ENCODE data around the gene FOXD2. TPM values are rescaled to one million over a fixed set of nuclear protein-coding genes. Genes with fewer than 3 reads are reported as not detected.
"Not testable (repeated sequence)": the region's sequence is repeated elsewhere in the genome, so short reads cannot be mapped to it uniquely, and the experiment has no call there.

Gene FOXD2
- total RNA-seq, 1 experiment from 2014 or later, result 0.07 TPM

DNA sequence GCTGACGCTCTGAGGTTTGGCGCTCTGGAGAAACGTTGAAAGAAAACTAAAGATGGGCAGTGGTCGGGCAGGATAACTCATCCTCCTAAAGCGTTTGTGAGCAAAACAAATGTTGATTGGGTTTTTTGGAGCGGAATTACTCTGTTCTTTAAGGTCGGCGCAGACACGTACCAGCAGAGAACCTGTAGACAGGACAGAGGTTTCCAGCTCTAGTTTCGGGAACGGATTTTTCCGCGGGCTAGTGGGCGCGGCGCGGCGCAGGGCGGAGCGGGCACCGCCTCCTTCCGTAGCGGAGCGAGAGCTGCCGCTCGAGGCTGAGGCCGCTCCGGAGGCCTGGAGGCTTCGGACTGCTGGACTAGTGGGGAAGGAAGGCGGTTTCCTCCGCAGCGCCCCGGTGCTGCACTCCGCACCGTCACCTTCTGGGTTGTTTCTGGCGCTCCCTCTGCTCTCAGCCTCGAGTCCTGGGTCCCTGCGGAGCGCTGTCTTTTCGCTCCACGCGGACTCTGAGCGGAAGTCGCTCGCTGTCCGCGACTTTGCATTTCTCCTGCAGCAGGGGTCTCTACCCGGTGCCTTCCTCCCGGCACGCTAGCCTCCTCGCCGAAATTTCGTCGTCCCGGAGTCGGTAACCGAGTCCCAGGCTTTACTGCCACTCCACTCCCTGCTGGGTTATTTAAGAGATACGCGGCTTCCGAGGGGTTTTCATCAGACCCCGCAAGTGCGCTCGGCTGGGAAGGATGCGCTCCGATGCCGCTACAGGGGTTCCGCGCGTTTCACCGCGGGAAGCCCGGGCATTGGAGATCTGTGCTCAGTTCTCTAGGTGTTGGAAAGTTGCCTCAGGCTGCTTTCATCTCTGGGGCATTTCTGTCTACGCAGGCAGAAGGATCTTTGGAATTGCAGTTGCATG is 7.0 kb downstream of the FOXD2 start:
- peaks cover 20% of the 10 kb centered on the region for H3K4me1 ChIP-seq (ENCODE audit: low read length)
- H3K36me3 ChIP-seq (ENCODE audit: insufficient read depth, low read length), result no peaks in the 10 kb centered on the region
- H3K79me2 ChIP-seq (ENCODE audit: low read length), result no peaks in the 10 kb centered on the region
- H2AFZ ChIP-seq (ENCODE audit: low read length), result peak overlapping the region; percentile 73; the same call in 1 of the 2 replicates
- peak overlapping the region; percentile 62 for H3K4me3 ChIP-seq (ENCODE audit: low read length)
- H3K27me3 ChIP-seq (ENCODE audit: low read length), result no peaks in the 10 kb centered on the region
- no peaks in the 10 kb centered on the region for H3K9me2 ChIP-seq (replicated peaks; ENCODE audit: insufficient read depth, low read length)
- no peak overlapping the region for H3K27ac ChIP-seq (ENCODE audit: low read length)
- peak overlapping the region; percentile 56 for H3K9ac ChIP-seq (ENCODE audit: low read length)
- 0 out of 2 replicates have a peak, but pooled peaks cover 7% of the 10 kb centered on the region for H4K20me1 ChIP-seq (ENCODE audit: insufficient read depth, low read depth, low read length)
- H3K9me3 ChIP-seq (ENCODE audit: low read length), result no peaks in the 10 kb centered on the region
- peak overlapping the region; percentile 80 for H3K4me2 ChIP-seq (ENCODE audit: low read depth, low read length, poor library complexity, severe bottlenecking)
- DNase-seq, result peak; percentile 52

DNA sequence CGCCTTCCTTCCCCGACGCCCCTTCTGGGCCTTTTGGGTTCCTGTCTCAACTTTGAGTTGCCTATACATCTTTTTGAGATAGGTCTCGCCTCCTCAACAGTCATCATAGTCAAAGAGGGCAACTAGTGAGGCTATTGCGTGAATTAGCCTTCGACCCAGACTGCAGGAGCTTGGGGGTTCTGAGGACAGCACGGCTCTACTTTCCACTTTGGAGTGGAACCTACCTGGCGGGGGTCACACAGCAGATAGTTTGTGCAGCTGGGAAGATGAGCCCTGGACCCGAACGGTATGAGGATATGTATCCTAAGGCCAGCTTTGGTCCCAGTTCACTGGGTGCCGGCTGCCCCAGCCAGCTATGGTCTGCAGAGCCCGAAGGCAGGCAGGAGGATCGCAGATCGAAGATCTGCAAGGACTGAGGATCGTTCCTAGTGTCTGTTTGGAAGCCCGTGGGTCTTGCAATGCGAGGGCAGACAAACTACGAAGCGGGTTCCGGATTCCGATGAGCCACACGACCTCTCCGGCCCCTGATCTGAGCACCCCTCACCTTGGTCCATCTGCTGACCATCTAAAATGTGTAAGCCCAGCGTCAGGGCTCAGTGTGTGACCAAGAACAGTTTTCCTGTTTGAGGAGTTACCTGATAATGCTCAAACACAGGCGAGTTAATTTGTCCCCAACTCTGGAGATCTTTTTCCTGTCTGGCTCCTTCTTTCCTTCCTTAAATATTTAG is 8.1 kb downstream of the FOXD2 start:
- Histone ChIP-seq H3K4me3 (ENCODE audit: low read length) (no peak overlapping the region), H3K4me2 (ENCODE audit: low read depth, low read length, poor library complexity, severe bottlenecking) (no peak overlapping the region), H3K27me3 (ENCODE audit: low read length) (no peaks in the 10 kb centered on the region), H3K9ac (ENCODE audit: low read length) (no peak overlapping the region), H3K9me3 (ENCODE audit: low read length) (no peaks in the 10 kb centered on the region), H2AFZ (ENCODE audit: low read length) (no peak overlapping the region), H4K20me1 (ENCODE audit: insufficient read depth, low read depth, low read length) (0 out of 2 replicates have a peak, but pooled peaks cover 7% of the 10 kb centered on the region), H3K27ac (ENCODE audit: low read length) (no peak overlapping the region), H3K36me3 (ENCODE audit: insufficient read depth, low read length) (no peaks in the 10 kb centered on the region), H3K4me1 (ENCODE audit: low read length) (peaks cover 20% of the 10 kb centered on the region), H3K79me2 (ENCODE audit: low read length) (no peaks in the 10 kb centered on the region), H3K9me2 (replicated peaks; ENCODE audit: insufficient read depth, low read length) (no peaks in the 10 kb centered on the region)
- no peak for DNase-seq

DNA sequence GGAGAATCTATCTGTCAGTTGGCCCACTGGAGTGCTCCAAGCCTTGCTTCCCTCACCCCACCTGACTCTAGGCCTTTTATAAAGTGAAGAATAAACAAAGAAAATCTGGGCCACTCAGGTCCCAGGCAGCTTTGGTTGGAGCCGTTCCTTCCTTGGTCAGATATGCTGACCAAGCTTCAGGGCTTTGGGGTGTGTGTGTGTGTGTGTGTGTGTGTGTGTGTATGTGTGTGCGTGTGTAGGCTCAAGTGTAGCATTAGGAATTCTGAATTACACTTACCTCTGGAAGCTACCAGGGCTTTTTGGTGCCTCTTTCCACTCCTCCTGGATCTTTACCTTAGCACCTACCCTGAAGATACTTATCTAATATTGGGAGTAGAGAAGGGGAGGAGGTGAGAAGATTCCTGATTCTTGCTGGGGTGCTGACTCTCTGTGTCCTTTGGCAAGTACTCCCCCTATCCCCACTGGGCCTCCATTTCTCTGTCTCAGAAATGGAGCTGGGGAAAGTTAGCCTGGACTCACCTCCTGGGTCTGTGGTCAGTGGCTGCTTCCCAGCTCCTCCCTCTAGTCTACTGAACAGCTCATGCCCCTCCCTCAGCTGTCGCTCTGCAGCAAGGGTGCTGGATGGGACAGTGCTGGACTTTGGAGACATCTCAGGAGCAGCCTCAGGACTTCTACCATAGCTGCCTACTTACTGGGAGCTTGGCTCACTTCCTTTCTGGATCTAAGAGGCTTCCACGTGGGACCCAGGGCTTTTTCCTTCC is 10.8 kb downstream of the FOXD2 start:
- H4K20me1 ChIP-seq (ENCODE audit: insufficient read depth, low read depth, low read length), result 0 out of 2 replicates have a peak, but pooled peaks cover 3% of the 10 kb centered on the region
- H3K79me2 ChIP-seq (ENCODE audit: low read length), result no peaks in the 10 kb centered on the region
- no peak overlapping the region for H3K4me2 ChIP-seq (ENCODE audit: low read depth, low read length, poor library complexity, severe bottlenecking)
- no peak for DNase-seq
- H2AFZ ChIP-seq (ENCODE audit: low read length), result no peak overlapping the region
- H3K9me3 ChIP-seq (ENCODE audit: low read length), result no peaks in the 10 kb centered on the region
- no peak overlapping the region for H3K9ac ChIP-seq (ENCODE audit: low read length)
- H3K27me3 ChIP-seq (ENCODE audit: low read length), result no peaks in the 10 kb centered on the region
- H3K9me2 ChIP-seq (replicated peaks; ENCODE audit: insufficient read depth, low read length), result no peaks in the 10 kb centered on the region
- H3K4me1 ChIP-seq (ENCODE audit: low read length), result peaks cover 20% of the 10 kb centered on the region
- H3K27ac ChIP-seq (ENCODE audit: low read length), result no peak overlapping the region
- no peaks in the 10 kb centered on the region for H3K36me3 ChIP-seq (ENCODE audit: insufficient read depth, low read length)
- no peak overlapping the region for H3K4me3 ChIP-seq (ENCODE audit: low read length)

DNA sequence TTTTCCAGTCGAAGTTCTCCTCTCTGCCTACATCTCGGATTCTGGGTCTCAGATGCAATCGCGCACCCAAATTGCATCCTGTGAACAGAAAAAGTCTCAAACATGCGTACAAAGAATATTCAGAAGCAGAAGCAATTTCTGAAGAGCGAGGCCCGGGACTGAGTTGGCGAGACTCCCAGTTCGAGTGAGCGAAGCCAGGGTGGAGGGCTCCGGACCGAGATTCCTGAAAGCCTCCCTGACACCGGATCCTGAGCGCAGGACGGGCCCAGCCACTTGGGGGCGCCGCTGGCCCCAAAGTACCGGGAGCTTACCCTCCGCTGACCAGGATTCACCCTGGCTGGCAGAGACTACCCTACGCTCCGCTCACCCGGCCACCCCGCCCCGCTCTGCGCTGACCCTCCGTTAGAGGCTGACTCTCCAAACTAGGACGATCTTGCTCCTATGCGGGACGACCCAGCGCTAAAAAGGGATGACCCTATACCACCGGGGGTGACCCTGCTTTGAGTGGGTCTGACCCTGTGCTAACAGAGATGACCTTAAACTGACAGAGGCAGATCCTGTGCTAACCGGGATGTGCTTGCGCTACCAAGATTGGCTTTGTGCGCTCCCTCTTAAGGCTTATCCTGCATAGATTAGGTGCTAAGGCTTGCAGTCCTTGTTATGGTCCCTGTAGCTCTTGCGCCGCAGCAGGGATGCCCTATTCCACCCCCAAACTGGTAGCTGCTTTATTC is 12.1 kb downstream of the FOXD2 start:
- Histone ChIP-seq H3K4me2 (ENCODE audit: low read depth, low read length, poor library complexity, severe bottlenecking) (no peak overlapping the region), H3K27ac (ENCODE audit: low read length) (no peak overlapping the region)

DNA sequence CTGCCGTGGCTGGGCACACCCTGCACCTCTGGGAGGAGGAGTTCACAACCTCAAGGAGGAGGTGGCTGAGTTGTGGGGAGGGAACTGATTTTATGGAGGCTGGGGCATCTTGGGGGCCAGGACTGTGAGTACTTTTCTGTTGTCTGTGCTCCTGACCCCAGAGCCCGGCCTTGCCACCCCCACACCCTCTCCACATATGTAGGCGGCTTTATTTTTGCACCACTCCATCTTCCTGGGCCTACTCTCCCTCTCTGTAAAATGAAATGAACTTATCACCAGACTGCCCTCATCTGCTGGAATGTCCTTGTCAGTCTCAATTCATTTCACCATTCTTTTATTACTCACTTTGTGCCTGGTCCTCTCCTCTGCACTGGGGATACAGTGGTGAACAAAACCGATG is 12.8 kb downstream of the FOXD2 start:
- no peaks in the 10 kb centered on the region for H3K27me3 ChIP-seq (ENCODE audit: low read length)

More for the DNA sequence above, 12.1 kb downstream of the FOXD2 start:
- Histone ChIP-seq H3K4me1 (ENCODE audit: low read length) (peaks cover 13% of the 10 kb centered on the region), H4K20me1 (ENCODE audit: insufficient read depth, low read depth, low read length) (0 out of 2 replicates have a peak, but pooled peaks cover 3% of the 10 kb centered on the region), H3K9me2 (replicated peaks; ENCODE audit: insufficient read depth, low read length) (no peaks in the 10 kb centered on the region), H2AFZ (ENCODE audit: low read length) (no peak overlapping the region), H3K4me3 (ENCODE audit: low read length) (no peak overlapping the region), H3K79me2 (ENCODE audit: low read length) (no peaks in the 10 kb centered on the region), H3K36me3 (ENCODE audit: insufficient read depth, low read length) (no peaks in the 10 kb centered on the region), H3K9ac (ENCODE audit: low read length) (no peak overlapping the region), H3K27me3 (ENCODE audit: low read length) (no peaks in the 10 kb centered on the region), H3K9me3 (ENCODE audit: low read length) (no peaks in the 10 kb centered on the region)
- no peak for DNase-seq

DNA sequence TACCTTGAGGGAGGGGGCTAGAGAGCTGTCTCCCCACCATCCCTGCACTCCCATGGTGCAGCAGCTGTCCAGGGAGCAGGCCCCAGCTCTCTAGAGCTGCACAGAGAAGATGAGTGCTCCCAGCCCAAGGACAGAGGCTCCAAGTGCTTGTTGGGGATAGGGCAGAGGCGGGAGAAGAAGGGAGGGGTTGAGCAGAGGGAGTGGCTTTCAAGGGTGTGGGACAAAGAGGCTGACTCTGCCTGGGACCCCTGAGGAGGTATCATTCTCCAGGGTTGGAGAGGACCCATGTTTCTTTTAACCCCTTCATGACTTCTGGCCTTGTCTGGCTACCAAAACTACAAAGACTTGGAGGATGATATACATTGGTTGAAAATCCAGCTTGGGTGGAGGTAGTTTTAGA is 14.6 kb downstream of the FOXD2 start:
- no peaks in the 10 kb centered on the region for H3K27me3 ChIP-seq (ENCODE audit: low read length)
- no peak for DNase-seq

More for the DNA sequence above, 12.8 kb downstream of the FOXD2 start:
- Histone ChIP-seq H3K4me1 (ENCODE audit: low read length) (peaks cover 7% of the 10 kb centered on the region), H2AFZ (ENCODE audit: low read length) (no peak overlapping the region), H3K27ac (ENCODE audit: low read length) (no peak overlapping the region), H4K20me1 (ENCODE audit: insufficient read depth, low read depth, low read length) (0 out of 2 replicates have a peak, but pooled peaks cover 3% of the 10 kb centered on the region), H3K9me3 (ENCODE audit: low read length) (no peaks in the 10 kb centered on the region), H3K36me3 (ENCODE audit: insufficient read depth, low read length) (no peaks in the 10 kb centered on the region), H3K79me2 (ENCODE audit: low read length) (no peaks in the 10 kb centered on the region), H3K4me3 (ENCODE audit: low read length) (no peak overlapping the region), H3K9me2 (replicated peaks; ENCODE audit: insufficient read depth, low read length) (no peaks in the 10 kb centered on the region), H3K4me2 (ENCODE audit: low read depth, low read length, poor library complexity, severe bottlenecking) (no peak overlapping the region), H3K9ac (ENCODE audit: low read length) (no peak overlapping the region)
- DNase-seq, result no peak

DNA sequence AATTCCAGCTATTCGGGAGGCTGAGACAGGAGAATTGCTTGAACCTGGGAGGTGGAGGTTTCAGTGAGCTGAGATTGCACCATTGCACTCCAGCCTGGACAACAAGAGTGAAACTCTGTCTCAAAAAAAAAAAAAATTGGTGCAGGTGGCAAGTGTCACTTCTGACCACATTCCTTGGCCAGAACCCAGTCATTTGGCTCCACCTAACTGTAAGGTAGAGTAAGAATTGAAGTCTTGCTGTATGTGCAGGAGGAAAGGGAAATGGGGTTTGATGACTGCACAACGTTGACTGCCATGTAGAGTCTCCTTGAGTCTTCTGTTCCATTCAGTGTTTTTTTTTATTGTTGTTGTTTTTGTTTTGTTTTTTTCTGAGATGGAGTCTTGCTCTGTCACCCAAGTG is 16.1 kb downstream of the FOXD2 start:
- not testable (repeated sequence) for H2AFZ ChIP-seq (ENCODE audit: low read length); H3K27ac ChIP-seq (ENCODE audit: low read length); H3K36me3 ChIP-seq (ENCODE audit: insufficient read depth, low read length); H4K20me1 ChIP-seq (ENCODE audit: insufficient read depth, low read depth, low read length); H3K27me3 ChIP-seq (ENCODE audit: low read length); H3K79me2 ChIP-seq (ENCODE audit: low read length); H3K4me2 ChIP-seq (ENCODE audit: low read depth, low read length, poor library complexity, severe bottlenecking); H3K9me2 ChIP-seq (replicated peaks; ENCODE audit: insufficient read depth, low read length); H3K4me1 ChIP-seq (ENCODE audit: low read length); DNase-seq; H3K9ac ChIP-seq (ENCODE audit: low read length); H3K9me3 ChIP-seq (ENCODE audit: low read length); H3K4me3 ChIP-seq (ENCODE audit: low read length)

More for the DNA sequence above, 14.6 kb downstream of the FOXD2 start:
- no peak overlapping the region for H3K4me3 ChIP-seq (ENCODE audit: low read length)
- H3K36me3 ChIP-seq (ENCODE audit: insufficient read depth, low read length), result no peaks in the 10 kb centered on the region
- no peaks in the 10 kb centered on the region for H3K9me3 ChIP-seq (ENCODE audit: low read length)
- H3K4me1 ChIP-seq (ENCODE audit: low read length), result peaks cover 7% of the 10 kb centered on the region
- 0 out of 2 replicates have a peak, but pooled peaks cover 3% of the 10 kb centered on the region for H4K20me1 ChIP-seq (ENCODE audit: insufficient read depth, low read depth, low read length)
- H3K9me2 ChIP-seq (replicated peaks; ENCODE audit: insufficient read depth, low read length), result no peaks in the 10 kb centered on the region
- no peak overlapping the region for H3K9ac ChIP-seq (ENCODE audit: low read length)
- no peak overlapping the region for H3K4me2 ChIP-seq (ENCODE audit: low read depth, low read length, poor library complexity, severe bottlenecking)
- no peak overlapping the region for H3K27ac ChIP-seq (ENCODE audit: low read length)
- H3K79me2 ChIP-seq (ENCODE audit: low read length), result no peaks in the 10 kb centered on the region
- H2AFZ ChIP-seq (ENCODE audit: low read length), result no peak overlapping the region

All from Karpas-422 (cell line).